GM20000 (cell line): ENCODE measurements around the gene YOD1.

Experiments
- DNase-seq: peaks from one replicate; pipeline ENCODE4 v3.0.0; 2012; ENCODE audit warnings: low spot score
- TF ChIP-seq, protein P1 (sequence below): IDR thresholded peaks from 2 replicates; pipeline ENCODE4 v1.5.1; 2012; ENCODE audit warnings: mild to moderate bottlenecking, control low read depth; ENCODE audit errors: extremely low read depth, missing control alignments

The YOD1 gene

DNA sequence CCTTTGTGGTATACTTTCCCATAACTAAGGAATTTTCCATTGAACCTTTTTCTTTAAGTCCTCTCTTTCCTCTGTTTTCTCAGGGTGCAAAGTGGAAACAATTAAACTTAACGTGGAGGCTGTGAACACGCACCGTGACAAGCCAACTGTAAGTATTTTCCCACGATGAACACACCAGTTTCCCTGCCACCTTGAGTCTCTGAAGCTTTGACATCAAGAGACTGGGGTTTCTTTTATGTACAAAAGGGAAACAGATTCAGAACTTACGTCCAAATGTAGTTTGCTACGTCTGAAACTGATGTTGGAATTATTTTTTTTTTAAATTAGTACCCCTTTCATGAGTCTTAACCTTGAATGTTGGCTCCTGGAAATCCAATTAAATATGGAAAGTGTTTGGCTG lies 20.4 kb upstream of the YOD1 start:
- TF ChIP-seq, protein P1, sequence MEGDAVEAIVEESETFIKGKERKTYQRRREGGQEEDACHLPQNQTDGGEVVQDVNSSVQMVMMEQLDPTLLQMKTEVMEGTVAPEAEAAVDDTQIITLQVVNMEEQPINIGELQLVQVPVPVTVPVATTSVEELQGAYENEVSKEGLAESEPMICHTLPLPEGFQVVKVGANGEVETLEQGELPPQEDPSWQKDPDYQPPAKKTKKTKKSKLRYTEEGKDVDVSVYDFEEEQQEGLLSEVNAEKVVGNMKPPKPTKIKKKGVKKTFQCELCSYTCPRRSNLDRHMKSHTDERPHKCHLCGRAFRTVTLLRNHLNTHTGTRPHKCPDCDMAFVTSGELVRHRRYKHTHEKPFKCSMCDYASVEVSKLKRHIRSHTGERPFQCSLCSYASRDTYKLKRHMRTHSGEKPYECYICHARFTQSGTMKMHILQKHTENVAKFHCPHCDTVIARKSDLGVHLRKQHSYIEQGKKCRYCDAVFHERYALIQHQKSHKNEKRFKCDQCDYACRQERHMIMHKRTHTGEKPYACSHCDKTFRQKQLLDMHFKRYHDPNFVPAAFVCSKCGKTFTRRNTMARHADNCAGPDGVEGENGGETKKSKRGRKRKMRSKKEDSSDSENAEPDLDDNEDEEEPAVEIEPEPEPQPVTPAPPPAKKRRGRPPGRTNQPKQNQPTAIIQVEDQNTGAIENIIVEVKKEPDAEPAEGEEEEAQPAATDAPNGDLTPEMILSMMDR, result no peak
- no peak for DNase-seq

DNA sequence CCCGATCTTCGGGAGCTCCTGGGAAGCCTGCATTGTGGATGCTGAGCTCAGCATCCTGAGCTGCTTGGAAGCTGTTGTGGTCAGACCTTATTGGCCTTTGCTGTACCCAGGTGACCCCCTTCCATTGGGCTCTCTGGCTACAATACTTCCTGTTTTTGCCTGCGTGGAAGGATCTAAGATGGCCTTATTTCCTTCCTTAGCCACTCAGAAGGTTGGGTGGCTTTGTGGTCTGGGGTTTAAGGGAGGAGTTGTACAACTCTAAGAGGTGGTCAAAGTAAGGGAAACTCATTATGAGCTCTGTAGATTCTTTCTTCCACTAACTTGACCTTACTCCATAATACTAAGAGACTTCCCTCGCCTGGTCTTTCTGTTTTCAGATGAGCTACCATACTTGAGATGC lies 19.8 kb upstream of the YOD1 start:
- no peak for DNase-seq
- TF ChIP-seq, protein P1, result no peak

DNA sequence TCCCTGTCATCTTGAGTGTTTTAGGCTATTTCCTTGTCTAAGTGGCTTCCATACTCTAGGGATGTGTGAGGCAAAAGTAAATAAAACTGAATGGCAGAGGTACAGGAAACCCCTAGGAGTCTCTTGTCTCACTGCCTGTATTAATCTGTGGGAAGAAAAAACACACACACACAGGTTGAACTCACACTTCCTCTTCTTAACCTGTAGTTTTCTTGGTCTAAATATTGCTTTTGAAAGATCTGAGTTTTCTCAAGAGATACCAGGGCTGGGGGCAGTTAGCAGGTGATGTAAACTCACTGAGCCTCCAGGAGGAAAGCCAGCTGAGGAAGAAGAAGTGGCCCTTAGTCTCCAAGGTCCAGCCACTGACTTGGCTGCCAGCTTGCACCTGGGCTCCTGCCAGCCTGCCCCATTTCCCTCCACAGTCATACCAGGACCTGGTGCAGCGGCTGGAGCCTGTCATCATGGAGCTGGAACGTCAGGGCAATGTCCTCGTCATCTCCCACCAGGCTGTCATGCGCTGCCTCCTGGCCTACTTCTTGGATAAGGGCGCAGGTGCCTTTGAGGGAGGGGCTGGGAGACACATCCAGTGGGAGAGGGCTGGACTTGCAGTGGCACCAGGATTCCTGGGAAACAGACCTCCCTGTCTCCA lies 19.0 kb upstream of the YOD1 start:
- DNase-seq, result no peak
- TF ChIP-seq, protein P1, result no peak

DNA sequence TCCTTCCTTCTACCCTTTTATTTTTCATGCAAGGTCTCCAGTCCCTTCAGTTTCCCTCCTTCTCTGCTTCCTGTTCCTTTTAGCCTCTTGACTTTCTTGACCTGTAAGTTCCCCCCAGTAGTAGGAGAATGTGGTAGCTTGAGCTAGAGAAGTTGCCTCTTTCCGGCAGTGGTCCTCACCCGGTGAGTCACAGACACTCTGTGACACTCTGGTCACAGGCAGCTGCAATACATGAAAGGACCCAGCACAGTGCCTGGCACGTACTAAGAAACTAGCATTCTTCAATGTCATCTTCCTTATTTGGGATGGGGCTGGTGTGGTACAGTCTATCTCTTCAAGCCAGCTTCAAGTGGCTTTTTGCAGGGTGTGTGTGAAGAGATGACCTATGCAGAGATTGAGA lies 18.1 kb upstream of the YOD1 start:
- DNase-seq, result no peak
- TF ChIP-seq, protein P1, result no peak

DNA sequence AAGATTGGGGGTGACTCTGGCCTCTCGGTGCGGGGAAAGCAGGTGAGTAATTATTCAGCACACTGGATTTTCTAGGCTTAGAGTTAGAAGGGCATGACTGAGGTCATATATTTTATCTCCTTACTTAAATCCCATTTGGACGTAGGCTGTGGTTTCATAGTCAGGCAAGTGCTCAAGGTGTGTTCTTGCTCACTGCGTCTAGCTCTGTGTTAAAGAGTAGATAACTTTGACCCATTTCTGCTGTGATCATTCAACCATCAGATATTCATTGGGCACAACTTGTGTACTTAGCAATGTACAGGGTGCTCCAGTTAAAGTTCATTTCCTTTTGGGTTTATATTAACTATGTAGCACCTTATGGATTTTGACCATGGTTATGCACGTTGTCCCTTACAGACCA lies 16.7 kb upstream of the YOD1 start:
- no peak for DNase-seq

DNA sequence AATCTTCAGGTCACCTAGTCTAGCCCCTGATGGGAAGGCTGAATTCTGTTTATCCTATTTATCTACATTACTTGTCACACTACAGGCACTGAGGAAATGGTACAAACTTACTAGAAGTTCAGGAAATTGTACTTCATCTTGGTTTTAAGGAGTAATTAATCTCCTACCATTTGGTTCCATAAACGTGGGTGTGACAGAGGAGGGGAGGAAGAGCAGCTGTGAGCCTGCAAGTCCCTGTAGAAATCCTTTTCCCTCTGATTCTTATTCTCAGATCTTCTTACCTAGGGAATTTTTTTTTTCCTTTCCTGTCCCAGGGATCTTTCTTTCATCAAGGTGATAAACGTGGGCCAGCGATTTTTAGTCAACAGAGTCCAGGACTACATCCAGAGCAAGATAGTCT lies 16.2 kb upstream of the YOD1 start:
- DNase-seq, result no peak
- TF ChIP-seq, protein P1, result no peak

More for the DNA sequence above, 16.7 kb upstream of the YOD1 start:
- TF ChIP-seq, protein P1, result no peak

DNA sequence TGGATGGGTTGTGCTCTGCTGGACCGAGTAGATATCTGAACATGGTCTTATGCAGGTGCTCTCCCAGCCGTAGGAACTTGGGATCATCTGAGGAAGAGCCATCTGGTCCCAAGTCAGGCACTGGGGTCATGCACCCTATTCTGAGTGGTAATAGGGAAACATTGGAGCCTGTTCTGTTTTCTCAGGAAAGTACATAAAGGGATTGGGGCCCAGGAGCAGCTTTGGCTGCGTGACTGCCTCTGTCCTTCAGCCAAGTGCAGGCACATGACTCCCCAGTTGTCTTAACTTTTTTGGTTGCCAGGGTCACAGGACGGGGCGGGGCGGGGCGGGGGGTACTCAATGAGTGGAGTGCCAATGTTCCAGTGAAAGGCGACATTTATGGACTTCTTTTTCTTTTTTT lies 13.6 kb upstream of the YOD1 start:
- DNase-seq, result no peak
- TF ChIP-seq, protein P1, result no peak
